Activated naive CD8-positive, alpha-beta T cell treated with anti-CD3 and anti-CD28 coated beads, Interleukin-2, amount 10 ng/mL, durations not matched to agents 7 days and 5 days (primary cell): Measurements from ENCODE around the gene METTL15. TPM values are rescaled to one million over a fixed set of nuclear protein-coding genes. Genes with fewer than 3 reads are reported as not detected.
"Not testable (repeated sequence)": the region's sequence is repeated elsewhere in the genome, so short reads cannot be mapped to it uniquely, and the experiment has no call there.

ENCODE experiments used
- ATAC-seq: fragments of 150-1000 bp; cut with Tn5 transposase; one replicate; pipeline ENCODE4 v1.10.0; 2021; ENCODE audit warnings: low read depth, moderate library complexity
- POLR2A ChIA-PET: fragments of 350-600 bp; sonication (Branson Sonifier 250); formaldehyde crosslinking; loops from one replicate; lab custom pipeline; 2021; ENCODE audit warnings: antibody characterized with exemption; lab: Charles Lee
- DNase-seq: peaks from one replicate; pipeline ENCODE4 v3.0.0; 2021
- H3K27ac Mint-ChIP-seq: one replicate; pipeline ENCODE4 v1.8.0; 2022; ENCODE audit warnings: mild to moderate bottlenecking, mixed read lengths
- H3K27me3 Mint-ChIP-seq: one replicate; pipeline ENCODE4 v1.8.0; 2022; ENCODE audit warnings: mild to moderate bottlenecking, moderate library complexity, mixed read lengths
- H3K36me3 Mint-ChIP-seq: one replicate; pipeline ENCODE4 v1.8.0; 2021; ENCODE audit warnings: mild to moderate bottlenecking, mixed read lengths
- H3K4me1 Mint-ChIP-seq: one replicate; pipeline ENCODE4 v1.8.0; 2021; ENCODE audit warnings: mixed read lengths
- H3K4me3 Mint-ChIP-seq: one replicate; pipeline ENCODE4 v1.8.0; 2022; ENCODE audit warnings: mild to moderate bottlenecking, moderate library complexity, mixed read lengths
- H3K9me3 Mint-ChIP-seq: one replicate; pipeline ENCODE4 v1.8.0; 2021; ENCODE audit warnings: mixed read lengths
- total RNA-seq, 2 experiments: library from RNA; stranded (reverse); gene quantifications; one replicate each; pipeline ENCODE4 v1.2.3, GENCODE V29; 2021

METTL15 gene
- total RNA-seq, 2 experiments from 2014 or later, result 16.1 to 18.3 TPM

DNA sequence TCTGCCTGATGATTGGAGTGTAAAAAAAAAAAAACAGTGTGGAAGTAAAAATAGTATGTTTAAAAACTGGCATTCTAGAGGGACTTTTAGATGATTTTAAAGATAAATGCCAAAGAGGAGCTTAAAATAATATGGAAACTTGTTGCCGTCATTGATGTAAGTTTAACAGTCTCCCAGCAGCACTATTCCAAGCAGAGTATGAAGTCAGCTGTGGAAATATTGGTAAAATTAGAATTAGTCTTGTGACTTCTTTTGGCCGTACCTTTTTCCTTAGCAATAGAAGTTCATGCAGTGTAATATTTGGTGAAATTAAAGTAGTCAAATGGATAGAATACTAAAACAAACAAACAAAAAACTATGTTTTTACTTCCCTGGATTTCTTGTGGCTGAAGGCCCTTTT is 134.9 kb downstream of the METTL15 start:
- Mint-ChIP-seq H3K4me1 (peaks cover 2% of the 10 kb centered on the region), H3K9me3 (peaks cover 6% of the 10 kb centered on the region), H3K4me3 (no peak overlapping the region), H3K27me3 (no peaks in the 10 kb centered on the region), H3K27ac (no peak overlapping the region), H3K36me3 (peaks cover 17% of the 10 kb centered on the region)
- no peak for DNase-seq
- ATAC-seq, result no peak
- POLR2A ChIA-PET, result no interaction called here

DNA sequence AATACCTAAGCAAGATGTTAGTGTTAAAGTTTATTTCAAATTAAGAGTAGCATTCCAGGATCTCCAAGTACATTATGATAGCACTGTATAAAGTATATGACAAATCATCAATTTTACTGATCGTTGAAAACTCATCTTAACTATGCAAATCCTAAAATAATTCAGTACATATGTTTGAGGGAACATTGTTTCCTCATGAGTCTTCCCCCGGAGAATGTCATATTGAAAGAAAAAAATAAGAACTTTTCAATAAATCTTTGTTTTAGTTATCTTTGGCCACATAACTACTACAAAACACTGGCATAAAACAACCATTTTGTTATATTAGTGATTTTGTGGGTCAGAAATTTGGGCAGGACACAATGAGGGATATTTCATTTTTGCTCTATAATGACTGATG is 135.4 kb downstream of the METTL15 start:
- Mint-ChIP-seq H3K4me3 (no peak overlapping the region), H3K27ac (no peak overlapping the region), H3K9me3 (peaks cover 5% of the 10 kb centered on the region), H3K27me3 (no peaks in the 10 kb centered on the region), H3K36me3 (peaks cover 16% of the 10 kb centered on the region), H3K4me1 (peaks cover 2% of the 10 kb centered on the region)
- DNase-seq (no peak), ATAC-seq (no peak)
- POLR2A ChIA-PET, result no interaction called here

- Mint-ChIP-seq H3K27ac (no peak overlapping the region), H3K36me3 (peaks cover 9% of the 10 kb centered on the region), H3K4me1 (no peaks in the 10 kb centered on the region), H3K4me3 (no peak overlapping the region), H3K9me3 (peaks cover 6% of the 10 kb centered on the region), H3K27me3 (no peaks in the 10 kb centered on the region)
- no peak for ATAC-seq
- POLR2A ChIA-PET, result no interaction called here
- no peak for DNase-seq
These were observed 136.9 kb downstream of the METTL15 start for GRCh38 chr11:28245131-28245530.

- peaks cover 3% of the 10 kb centered on the region for H3K4me1 Mint-ChIP-seq
- H3K27me3 Mint-ChIP-seq, result no peaks in the 10 kb centered on the region
- POLR2A ChIA-PET, result no interaction called here
- H3K4me3 Mint-ChIP-seq, result no peak overlapping the region
- peaks cover 19% of the 10 kb centered on the region for H3K36me3 Mint-ChIP-seq
- DNase-seq (no peak), ATAC-seq (no peak)
- peaks cover 10% of the 10 kb centered on the region for H3K9me3 Mint-ChIP-seq
- H3K27ac Mint-ChIP-seq, result no peak overlapping the region
These were observed 142.0 kb downstream of the METTL15 start for GRCh38 chr11:28250192-28250591.

- Mint-ChIP-seq H3K9me3 (peaks cover 11% of the 10 kb centered on the region), H3K27me3 (no peaks in the 10 kb centered on the region), H3K4me3 (no peak overlapping the region), H3K36me3 (peaks cover 21% of the 10 kb centered on the region), H3K27ac (no peak overlapping the region), H3K4me1 (peaks cover 3% of the 10 kb centered on the region)
- ATAC-seq (no peak), DNase-seq (no peak)
- POLR2A ChIA-PET, result no interaction called here
These were observed 143.1 kb downstream of the METTL15 start for GRCh38 chr11:28251257-28251656.

DNA sequence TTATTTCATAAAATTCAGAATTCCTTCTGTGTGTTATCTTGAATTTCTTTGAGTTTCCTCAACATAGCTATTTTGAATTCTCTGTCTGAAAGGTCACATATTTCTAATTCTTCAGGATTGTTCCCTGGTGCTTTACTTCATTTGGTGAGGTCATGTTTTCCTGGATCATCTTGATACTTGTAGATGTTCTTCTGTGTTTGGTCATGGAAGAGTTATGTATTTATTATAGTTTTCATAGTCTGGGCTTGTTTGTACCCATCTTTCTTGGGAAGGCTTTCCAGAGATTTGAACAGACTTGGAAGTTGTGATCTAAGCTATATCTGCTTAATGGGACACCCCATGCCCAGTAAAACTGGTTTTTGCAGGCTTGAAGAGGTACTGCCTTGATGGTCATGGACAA is 149.6 kb downstream of the METTL15 start:
- POLR2A ChIA-PET, result no interaction called here
- Mint-ChIP-seq H3K4me3 (no peak overlapping the region), H3K27me3 (no peaks in the 10 kb centered on the region), H3K4me1 (no peaks in the 10 kb centered on the region), H3K9me3 (peaks cover 11% of the 10 kb centered on the region), H3K36me3 (peaks cover 28% of the 10 kb centered on the region), H3K27ac (no peak overlapping the region)
- DNase-seq, result no peak
- no peak for ATAC-seq

- POLR2A ChIA-PET, result no interaction called here
- Mint-ChIP-seq H3K4me3 (no peak overlapping the region), H3K36me3 (peaks cover 21% of the 10 kb centered on the region), H3K9me3 (peaks cover 7% of the 10 kb centered on the region), H3K27me3 (no peaks in the 10 kb centered on the region), H3K4me1 (no peaks in the 10 kb centered on the region), H3K27ac (no peak overlapping the region)
- DNase-seq, result no peak
- no peak for ATAC-seq
These were observed 151.1 kb downstream of the METTL15 start for GRCh38 chr11:28259177-28259843.

GRCh38 chr11:28268925-28269324 is 160.7 kb downstream of the METTL15 start:
- H3K27ac Mint-ChIP-seq, result no peak overlapping the region
- H3K27me3 Mint-ChIP-seq, result no peaks in the 10 kb centered on the region
- H3K4me1 Mint-ChIP-seq, result no peaks in the 10 kb centered on the region
- H3K36me3 Mint-ChIP-seq, result peaks cover 24% of the 10 kb centered on the region
- ATAC-seq (no peak), DNase-seq (no peak)
- POLR2A ChIA-PET, result no interaction called here
- no peak overlapping the region for H3K4me3 Mint-ChIP-seq
- peaks cover 15% of the 10 kb centered on the region for H3K9me3 Mint-ChIP-seq

DNA sequence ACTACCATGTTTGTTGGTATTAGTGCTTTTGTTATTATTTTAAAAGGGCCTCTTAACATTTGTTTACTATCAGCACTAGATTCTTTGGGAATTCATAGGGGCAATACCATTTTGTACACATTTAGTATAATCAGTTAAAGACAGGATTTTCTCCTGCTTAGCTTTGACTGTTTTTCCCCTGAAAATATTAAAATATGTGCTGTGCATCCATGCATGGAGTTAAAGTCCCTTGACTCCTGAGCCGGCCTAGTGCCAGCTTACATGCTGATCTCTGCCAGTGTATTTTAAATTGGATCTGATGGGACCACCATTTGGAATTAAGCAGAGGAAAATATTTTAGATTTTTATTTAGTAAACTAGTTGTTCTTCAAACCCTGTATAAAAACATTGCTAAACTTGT is 161.4 kb downstream of the METTL15 start:
- Mint-ChIP-seq H3K36me3 (peaks cover 24% of the 10 kb centered on the region), H3K27ac (no peak overlapping the region), H3K27me3 (no peaks in the 10 kb centered on the region), H3K4me3 (no peak overlapping the region), H3K9me3 (peaks cover 15% of the 10 kb centered on the region), H3K4me1 (no peaks in the 10 kb centered on the region)
- POLR2A ChIA-PET, result no interaction called here
- no peak for DNase-seq
- no peak for ATAC-seq

DNA sequence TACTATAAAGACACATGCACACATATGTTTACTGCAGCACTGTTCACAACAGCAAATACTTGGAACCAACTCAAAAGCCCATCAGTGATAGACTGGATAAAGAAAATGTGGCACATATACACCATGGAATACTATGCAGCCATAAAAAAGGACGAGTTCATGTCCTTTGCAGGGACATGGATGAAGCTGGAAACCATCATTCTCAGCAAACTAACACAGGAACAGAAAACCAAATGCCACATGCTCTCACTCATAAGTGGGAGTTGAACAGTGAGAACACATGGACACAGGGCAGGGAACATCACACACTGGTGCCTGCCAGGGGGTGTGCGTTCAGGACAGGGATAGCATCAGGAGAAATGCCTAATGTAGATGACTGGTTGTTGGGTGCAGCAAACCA is 164.1 kb downstream of the METTL15 start:
- H3K36me3 Mint-ChIP-seq, result peaks cover 17% of the 10 kb centered on the region
- ATAC-seq, POLR2A ChIA-PET, H3K9me3 Mint-ChIP-seq, H3K27ac Mint-ChIP-seq, DNase-seq, H3K4me3 Mint-ChIP-seq, H3K4me1 Mint-ChIP-seq, H3K27me3 Mint-ChIP-seq: not testable (repeated sequence)

DNA sequence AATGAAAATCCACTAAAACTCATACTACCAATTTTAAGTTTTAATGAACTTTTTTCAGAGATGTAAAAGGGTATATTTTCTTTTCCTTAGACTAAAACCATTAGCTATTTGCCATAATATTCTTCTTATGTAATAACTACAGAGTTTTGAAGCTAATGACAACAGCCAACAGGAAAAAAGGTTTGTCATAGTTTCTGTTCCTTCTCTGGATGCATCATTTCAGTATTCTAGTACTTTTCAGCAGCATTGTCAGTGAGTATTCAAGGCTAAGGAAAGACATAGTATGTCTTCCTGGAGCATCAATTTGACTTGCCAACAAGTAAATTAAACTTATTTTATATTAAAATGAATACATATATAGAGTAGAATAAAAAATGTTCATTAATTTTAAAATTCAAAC is 166.0 kb downstream of the METTL15 start:
- Mint-ChIP-seq H3K4me1 (no peaks in the 10 kb centered on the region), H3K36me3 (peaks cover 18% of the 10 kb centered on the region), H3K9me3 (peaks cover 7% of the 10 kb centered on the region), H3K27ac (no peak overlapping the region), H3K4me3 (no peak overlapping the region), H3K27me3 (no peaks in the 10 kb centered on the region)
- DNase-seq (no peak), ATAC-seq (no peak)
- POLR2A ChIA-PET, result no interaction called here

DNA sequence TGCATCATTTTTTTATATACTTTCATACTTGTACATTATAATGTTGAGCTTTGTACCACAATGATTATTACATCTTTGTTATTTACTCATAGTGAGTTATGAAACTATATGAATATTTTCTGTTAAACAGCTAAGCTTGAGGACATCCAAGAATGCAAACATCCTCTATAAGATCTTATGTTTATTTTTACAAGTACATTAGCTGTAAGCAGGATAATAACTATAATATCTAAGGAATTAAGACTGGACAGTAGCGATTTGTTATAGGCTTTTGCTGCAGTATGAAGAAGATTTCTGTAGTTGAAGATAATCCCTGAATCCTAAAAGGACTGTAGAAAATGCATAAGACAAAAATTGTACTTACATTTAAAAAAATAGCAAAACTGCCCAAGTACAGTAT is 176.0 kb downstream of the METTL15 start:
- ATAC-seq (no peak), DNase-seq (no peak)
- POLR2A ChIA-PET, result no interaction called here
- Mint-ChIP-seq H3K27me3 (no peaks in the 10 kb centered on the region), H3K4me1 (peaks cover 3% of the 10 kb centered on the region), H3K9me3 (peaks cover 4% of the 10 kb centered on the region), H3K4me3 (no peak overlapping the region), H3K27ac (no peak overlapping the region), H3K36me3 (peaks cover 7% of the 10 kb centered on the region)

GRCh38 chr11:28289444-28289843 is 181.3 kb downstream of the METTL15 start:
- Mint-ChIP-seq H3K27ac (no peak overlapping the region), H3K36me3 (peaks cover 15% of the 10 kb centered on the region), H3K9me3 (no peaks in the 10 kb centered on the region), H3K27me3 (no peaks in the 10 kb centered on the region), H3K4me3 (no peak overlapping the region), H3K4me1 (peaks cover 3% of the 10 kb centered on the region)
- POLR2A ChIA-PET, result no interaction called here
- ATAC-seq, result no peak
- no peak for DNase-seq

DNA sequence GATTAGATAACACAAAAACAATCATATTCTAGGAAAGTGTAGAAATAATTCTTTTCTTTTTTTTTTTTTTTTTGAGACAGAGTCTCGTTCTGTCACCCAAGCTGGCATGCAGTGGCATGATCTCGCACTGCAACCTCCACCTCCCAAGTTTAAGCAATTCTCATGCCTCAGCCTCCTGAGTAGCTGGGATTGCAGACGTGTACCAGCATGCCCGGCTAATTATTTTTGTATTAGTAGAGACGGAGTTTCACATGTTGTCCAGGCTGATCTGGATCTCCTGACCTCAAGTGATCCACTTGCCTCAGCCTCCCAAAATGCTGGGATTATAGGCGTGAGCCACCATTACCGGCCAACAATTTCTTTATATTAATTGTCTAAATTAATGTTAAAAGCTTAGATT is 182.8 kb downstream of the METTL15 start:
- H3K27ac Mint-ChIP-seq, H3K9me3 Mint-ChIP-seq: not testable (repeated sequence)
- H3K36me3 Mint-ChIP-seq, result peaks cover 17% of the 10 kb centered on the region

More for the DNA sequence above, 182.8 kb downstream of the METTL15 start:
- H3K4me1 Mint-ChIP-seq, ATAC-seq, DNase-seq, POLR2A ChIA-PET, H3K4me3 Mint-ChIP-seq, H3K27me3 Mint-ChIP-seq: not testable (repeated sequence)
